WERI-Rb-1 (cell line): ENCODE measurements around the gene AHR.

Experiments
- DNase-seq: peaks from one replicate; pipeline ENCODE4 v3.0.0-alpha.2; 2020
- H3K27ac ChIP-seq: fragments of 250-450 bp; sonication (Bioruptor Pico); 2 replicates; pipeline ENCODE4 v1.5.1; 2020; ENCODE audit warnings: mild to moderate bottlenecking, moderate library complexity
- H3K27me3 ChIP-seq: fragments of 250-450 bp; sonication (Bioruptor Pico); 2 replicates; pipeline ENCODE4 v1.5.1; 2021; ENCODE audit warnings: mild to moderate bottlenecking, low read depth, moderate library complexity; ENCODE audit not compliant: insufficient read depth, severe bottlenecking
- H3K36me3 ChIP-seq: fragments of 250-450 bp; sonication (Bioruptor Pico); 2 replicates; pipeline ENCODE4 v1.5.1; 2020; ENCODE audit warnings: mild to moderate bottlenecking, moderate library complexity
- H3K4me3 ChIP-seq: 2 replicates; pipeline ENCODE4 v1.5.1; 2011; ENCODE audit warnings: low read depth, mild to moderate bottlenecking, control low read depth, low read length
- H3K9me3 ChIP-seq: fragments of 250-450 bp; sonication (Bioruptor Pico); 2 replicates; pipeline ENCODE4 v1.5.1; 2021; ENCODE audit warnings: mild to moderate bottlenecking, moderate library complexity; ENCODE audit not compliant: severe bottlenecking
- CTCF ChIP-seq: IDR thresholded peaks from 2 replicates; pipeline ENCODE4 v1.5.1; 2011; ENCODE audit warnings: low read depth, mild to moderate bottlenecking, control low read depth, inconsistent platforms, low read length

AHR gene

GRCh38 chr7:17300012-17300411, 1.6 kb downstream of the AHR start:
- Histone ChIP-seq H3K9me3 (no peaks in the 10 kb centered on the region), H3K36me3 (0 out of 2 replicates have a peak, but pooled peaks cover 3% of the 10 kb centered on the region), H3K27ac (no peak overlapping the region), H3K27me3 (no peaks in the 10 kb centered on the region), H3K4me3 (peak overlapping the region; percentile 89; the same call in 1 of the 2 replicates)
- TF ChIP-seq CTCF: no peak
- DNase-seq: no peak

GRCh38 chr7:17300437-17300836, 2.0 kb downstream of the AHR start:
- Histone ChIP-seq H3K27ac (no peak overlapping the region), H3K4me3 (no peak overlapping the region), H3K27me3 (no peaks in the 10 kb centered on the region), H3K36me3 (0 out of 2 replicates have a peak, but pooled peaks cover 3% of the 10 kb centered on the region), H3K9me3 (no peaks in the 10 kb centered on the region)
- no peak for DNase-seq
- no peak for TF ChIP-seq CTCF

GRCh38 chr7:17301471-17302456, 3.3 kb downstream of the AHR start:
- Histone ChIP-seq H3K9me3 (no peaks in the 10 kb centered on the region), H3K36me3 (0 out of 2 replicates have a peak, but pooled peaks cover 3% of the 10 kb centered on the region), H3K4me3 (no peak overlapping the region), H3K27me3 (no peaks in the 10 kb centered on the region), H3K27ac (no peak overlapping the region)
- no peak for TF ChIP-seq CTCF
- peak; percentile 24 for DNase-seq

GRCh38 chr7:17302575-17303142, 4.2 kb downstream of the AHR start:
- DNase-seq: no peak
- no peak overlapping the region for H3K27ac ChIP-seq
- no peaks in the 10 kb centered on the region for H3K9me3 ChIP-seq
- H3K27me3 ChIP-seq: no peaks in the 10 kb centered on the region
- H3K36me3 ChIP-seq: 0 out of 2 replicates have a peak, but pooled peaks cover 3% of the 10 kb centered on the region
- H3K4me3 ChIP-seq: no peak overlapping the region
- no peak for TF ChIP-seq CTCF

- H3K9me3 ChIP-seq: no peaks in the 10 kb centered on the region
- no peak for DNase-seq
- no peak for TF ChIP-seq CTCF
- H3K36me3 ChIP-seq: no peaks in the 10 kb centered on the region
- H3K4me3 ChIP-seq: no peak overlapping the region
- no peaks in the 10 kb centered on the region for H3K27me3 ChIP-seq
- no peak overlapping the region for H3K27ac ChIP-seq
Measured at GRCh38 chr7:17304926-17305325, 6.5 kb downstream of the AHR start.
